Transverse colon (tissue), 4 donors: Measurements from ENCODE around the gene GAGE12F. TPM values are rescaled to one million over a fixed set of nuclear protein-coding genes. Genes with fewer than 3 reads are reported as not detected.
"Not testable (repeated sequence)": the region's sequence is repeated elsewhere in the genome, so short reads cannot be mapped to it uniquely, and the experiment has no call there.

Experiments used
- DNase-seq: peaks from one replicate; pipeline ENCODE4 v3.0.0-alpha.2; 2019
- H3K27ac ChIP-seq, 4 donors: fragments of 200-600 bp; sonication (generic); 2 replicates each; pipeline ENCODE4 v1.5.1; 2016 to 2018; ENCODE audit warnings: inconsistent platforms in 4 of 4
- H3K27me3 ChIP-seq: fragments of 200-600 bp; sonication (generic); 2 replicates; pipeline ENCODE4 v1.5.1; 2017; ENCODE audit warnings: inconsistent platforms
- H3K36me3 ChIP-seq, 4 donors: fragments of 200-600 bp; sonication (generic); 2 replicates each; pipeline ENCODE4 v1.5.1; 2017 to 2019; ENCODE audit warnings: inconsistent platforms in 4 of 4
- H3K4me1 ChIP-seq, 4 donors: fragments of 200-600 bp; sonication (generic); 2 replicates each; pipeline ENCODE4 v1.5.1; 2017 to 2020; ENCODE audit warnings: inconsistent platforms in 4 of 4
- H3K4me3 ChIP-seq, 4 donors: fragments of 200-600 bp; sonication (generic); 1 replicate in 1 of 4; 2 replicates in 3 of 4; pipeline versions ENCODE4 v1.5.1 to v1.6.1; 2017 to 2019; ENCODE audit warnings: inconsistent platforms in 4 of 4
- H3K9me3 ChIP-seq, 2 donors: fragments of 200-600 bp; sonication (generic); 2 replicates each; pipeline ENCODE4 v1.5.1; 2017 to 2019; ENCODE audit warnings: inconsistent platforms in 2 of 2
- WGBS, 2 donors: methylation state at CpG; one replicate each; pipeline ENCODE4 v1.1.5; 2018; ENCODE audit warnings: low coverage in 1 of 2; 5-methylcytosine and 5-hydroxymethylcytosine counted together
- in situ Hi-C, 4 donors: fragments of 200-750 bp; cut with MboI; loops; one replicate each; pipeline versions ENCODE4 v1.15.0 to v1.15.1; 2017; ENCODE audit warnings: low sequenced_read_pairs in 3 of 4, low pct_ligation_motif_present in 1 of 4, low pct_unique_long_range_greater_than_20kb in 1 of 4
- intact Hi-C: fragments of 100-400 bp; cut with DNase I; formaldehyde crosslinking; loops from one replicate; pipeline ENCODE4 v1.15.1; 2023; ENCODE audit warnings: low total_unique reads
- total RNA-seq, 4 donors: library from RNA; depleted of rRNA; stranded (reverse); fragments of >200 nt; gene quantifications; one replicate each; pipeline ENCODE4 v1.1.0, GENCODE V29; 2016

The GAGE12F gene
- not detected for total RNA-seq

- H3K27me3 ChIP-seq, H3K9me3 ChIP-seq, intact Hi-C loops, H3K4me3 ChIP-seq, H3K36me3 ChIP-seq, H3K4me1 ChIP-seq, in situ Hi-C loops, H3K27ac ChIP-seq, DNase-seq: not testable (repeated sequence)
- WGBS, 2 donors, result no CpG with 5 or more reads among the region's 16 CpGs
Measured at GRCh38 chrX:49560542-49560941, at the start of gene GAGE12F. TSS of gene GAGE12F (plus strand) at chrX:49560842. CDS start at chrX:49561997, 1,155 bp downstream.

- in situ Hi-C loops, intact Hi-C loops, H3K27ac ChIP-seq, H3K9me3 ChIP-seq, H3K4me1 ChIP-seq, DNase-seq, H3K27me3 ChIP-seq, H3K4me3 ChIP-seq, H3K36me3 ChIP-seq: not testable (repeated sequence)
- no CpG with 5 or more reads among the region's 16 CpGs for WGBS, 2 donors
Measured at GRCh38 chrX:49531877-49532276, 28.8 kb upstream of the GAGE12F start, which contains the start of gene GAGE12C. TSS of gene GAGE12C (plus strand) at chrX:49532177. CDS start at chrX:49533332, 1,155 bp downstream.

GRCh38 chrX:49541433-49541832 lies 19.2 kb upstream of the GAGE12F start, which contains the start of gene GAGE12D:
TSS of gene GAGE12D (plus strand) at chrX:49541733. CDS start at chrX:49542888, 1,155 bp downstream.
- WGBS, 2 donors, result no CpG with 5 or more reads among the region's 16 CpGs
- H3K9me3 ChIP-seq, H3K4me3 ChIP-seq, DNase-seq, intact Hi-C loops, H3K4me1 ChIP-seq, H3K36me3 ChIP-seq, H3K27me3 ChIP-seq, in situ Hi-C loops, H3K27ac ChIP-seq: not testable (repeated sequence)

GRCh38 chrX:49550989-49551388 lies 9.7 kb upstream of the GAGE12F start, which contains the start of gene GAGE12E:
TSS of gene GAGE12E (plus strand) at chrX:49551289. CDS start at chrX:49552444, 1,155 bp downstream.
- H3K4me1 ChIP-seq, H3K27ac ChIP-seq, H3K27me3 ChIP-seq, intact Hi-C loops, in situ Hi-C loops, H3K9me3 ChIP-seq, H3K4me3 ChIP-seq, H3K36me3 ChIP-seq, DNase-seq: not testable (repeated sequence)
- no CpG with 5 or more reads among the region's 16 CpGs for WGBS, 2 donors

- in situ Hi-C loops, H3K27me3 ChIP-seq, H3K36me3 ChIP-seq, DNase-seq, H3K27ac ChIP-seq, intact Hi-C loops, H3K9me3 ChIP-seq, H3K4me1 ChIP-seq, H3K4me3 ChIP-seq: not testable (repeated sequence)
- WGBS, 2 donors, result no CpG with 5 or more reads among the region's 11 CpGs
Measured at GRCh38 chrX:49568728-49569127, 8.1 kb downstream of the GAGE12F start.

- H3K27me3 ChIP-seq, intact Hi-C loops, H3K9me3 ChIP-seq, H3K4me3 ChIP-seq, H3K4me1 ChIP-seq, H3K36me3 ChIP-seq, in situ Hi-C loops, H3K27ac ChIP-seq, DNase-seq: not testable (repeated sequence)
- no CpG with 5 or more reads among the region's 13 CpGs for WGBS, 2 donors
Measured at GRCh38 chrX:49569152-49569551, 8.5 kb downstream of the GAGE12F start.

GRCh38 chrX:49570100-49570499 lies 9.5 kb downstream of the GAGE12F start, which contains the start of gene GAGE12G:
TSS of gene GAGE12G (plus strand) at chrX:49570400. CDS start at chrX:49571555, 1,155 bp downstream.
- H3K27me3 ChIP-seq, H3K27ac ChIP-seq, H3K4me3 ChIP-seq, H3K36me3 ChIP-seq, DNase-seq, intact Hi-C loops, H3K9me3 ChIP-seq, in situ Hi-C loops, H3K4me1 ChIP-seq: not testable (repeated sequence)
- no CpG with 5 or more reads among the region's 16 CpGs for WGBS, 2 donors

GRCh38 chrX:49579649-49580048 lies 19.0 kb downstream of the GAGE12F start, which contains the start of gene GAGE12H:
TSS of gene GAGE12H (plus strand) at chrX:49579949. CDS start at chrX:49581104, 1,155 bp downstream.
- intact Hi-C loops, H3K27me3 ChIP-seq, H3K4me3 ChIP-seq, H3K36me3 ChIP-seq, in situ Hi-C loops, H3K9me3 ChIP-seq, H3K27ac ChIP-seq, DNase-seq, H3K4me1 ChIP-seq: not testable (repeated sequence)
- no CpG with 5 or more reads among the region's 16 CpGs for WGBS, 2 donors

GRCh38 chrX:49589196-49589595 lies 28.6 kb downstream of the GAGE12F start, which contains the start of gene GAGE2A:
TSS of gene GAGE2A (plus strand) at chrX:49589496. CDS start at chrX:49590651, 1,155 bp downstream.
- H3K27ac ChIP-seq, in situ Hi-C loops, intact Hi-C loops, H3K27me3 ChIP-seq, H3K9me3 ChIP-seq, H3K4me3 ChIP-seq, DNase-seq, H3K4me1 ChIP-seq, H3K36me3 ChIP-seq: not testable (repeated sequence)
- no CpG with 5 or more reads among the region's 16 CpGs for WGBS, 2 donors

- H3K9me3 ChIP-seq, H3K4me3 ChIP-seq, H3K36me3 ChIP-seq, H3K27me3 ChIP-seq, H3K27ac ChIP-seq, H3K4me1 ChIP-seq, intact Hi-C loops, in situ Hi-C loops: not testable (repeated sequence)
- 93 to 94% methylated on average over 19 to 32 of the region's 37 CpGs for WGBS, 2 donors
- peak; percentile 20 for DNase-seq
Measured at GRCh38 chrX:49589769-49590478, 29.3 kb downstream of the GAGE12F start.

GRCh38 chrX:49590488-49590887 lies 29.8 kb downstream of the GAGE12F start:
- H3K27me3 ChIP-seq, H3K4me3 ChIP-seq, intact Hi-C loops: not testable (repeated sequence)

More at GRCh38 chrX:49590488-49590887, 29.8 kb downstream of the GAGE12F start:
- in situ Hi-C loops, H3K4me1 ChIP-seq, H3K27ac ChIP-seq, H3K36me3 ChIP-seq, DNase-seq, H3K9me3 ChIP-seq: not testable (repeated sequence)
- 88 to 96% methylated on average over 13 to 15 of the region's 17 CpGs for WGBS, 2 donors
